HG03066 (cell line): Measurements from ENCODE around the gene KCNC4.

Experiments
- ATAC-seq: cut with Tn5 transposase; IDR thresholded peaks from one replicate; pipeline ENCODE4 v1.9.1; 2021; ENCODE audit warnings: low read depth; ENCODE audit not compliant: unreplicated experiment

Gene KCNC4

DNA sequence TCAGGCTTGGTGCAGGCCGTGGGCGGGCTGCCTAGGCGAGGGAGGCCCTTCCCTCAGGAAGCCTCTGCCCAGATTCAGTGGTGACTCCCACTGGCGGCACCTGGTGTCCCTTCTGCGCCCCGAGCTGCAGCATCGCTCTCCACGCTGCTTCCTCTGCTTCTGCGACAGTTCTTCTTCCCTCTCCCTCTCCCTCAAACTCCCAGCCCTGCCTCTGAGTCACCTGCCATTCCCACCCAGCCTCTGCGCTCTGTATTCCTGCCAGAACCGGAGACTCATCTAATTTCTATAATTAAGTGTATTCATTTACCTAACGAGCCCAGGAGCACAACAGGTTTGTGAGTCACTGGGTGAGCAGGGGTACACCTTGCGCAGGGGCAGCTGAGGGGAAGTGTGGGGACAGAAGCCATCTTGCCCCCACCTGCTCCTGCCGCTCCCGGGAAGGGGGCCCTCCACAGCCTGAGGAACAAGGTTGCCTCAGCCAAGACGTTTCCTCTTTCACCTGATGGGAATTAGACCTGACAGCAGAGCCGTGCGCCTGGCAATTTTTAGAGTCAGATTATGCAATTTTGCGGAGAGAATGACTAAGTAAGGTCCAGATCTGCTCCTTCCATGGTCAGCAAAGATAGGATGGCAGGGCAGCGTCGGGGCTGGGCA, 19.4 kb downstream of the KCNC4 start:
- no peak for ATAC-seq

DNA sequence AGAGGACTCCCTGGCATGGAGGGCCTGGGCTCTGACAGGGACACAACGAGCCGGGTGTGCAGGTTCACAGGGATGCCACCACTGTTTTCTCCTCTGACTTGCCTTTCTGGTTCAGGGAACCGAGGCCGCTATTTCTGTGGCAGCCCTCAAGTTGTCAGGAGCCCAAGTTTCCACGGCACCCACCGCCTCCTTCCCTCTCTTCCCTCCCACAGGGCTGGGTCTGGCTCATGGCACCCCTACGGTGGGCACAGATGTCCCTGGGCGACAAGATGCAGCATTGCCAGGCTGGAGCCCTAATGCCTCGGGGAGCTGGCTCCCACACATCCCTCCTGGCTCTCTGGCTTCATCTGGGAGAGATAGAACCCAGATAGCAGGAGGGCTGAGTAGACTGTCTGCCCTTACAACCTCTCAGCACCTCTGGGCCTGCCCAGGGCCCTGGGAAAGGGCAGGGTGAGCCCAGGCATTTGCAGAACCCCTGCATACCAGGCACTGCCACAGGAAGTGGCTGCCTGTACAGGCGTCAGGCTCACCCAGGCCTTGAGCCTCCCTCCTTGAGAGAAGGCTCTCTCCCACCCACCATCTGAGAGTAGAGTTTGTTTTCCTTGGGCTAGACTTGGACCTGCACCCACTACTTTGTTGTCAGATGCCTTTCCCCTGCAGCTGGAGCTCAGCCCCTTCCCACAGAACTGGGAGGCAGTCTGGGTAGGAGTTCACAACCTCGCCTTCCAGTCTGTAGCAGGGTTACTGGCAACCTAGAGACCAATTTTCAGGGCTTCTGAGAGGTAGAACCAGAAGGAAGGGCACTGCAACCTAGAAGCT, 20.5 kb downstream of the KCNC4 start:
- ATAC-seq = no peak

DNA sequence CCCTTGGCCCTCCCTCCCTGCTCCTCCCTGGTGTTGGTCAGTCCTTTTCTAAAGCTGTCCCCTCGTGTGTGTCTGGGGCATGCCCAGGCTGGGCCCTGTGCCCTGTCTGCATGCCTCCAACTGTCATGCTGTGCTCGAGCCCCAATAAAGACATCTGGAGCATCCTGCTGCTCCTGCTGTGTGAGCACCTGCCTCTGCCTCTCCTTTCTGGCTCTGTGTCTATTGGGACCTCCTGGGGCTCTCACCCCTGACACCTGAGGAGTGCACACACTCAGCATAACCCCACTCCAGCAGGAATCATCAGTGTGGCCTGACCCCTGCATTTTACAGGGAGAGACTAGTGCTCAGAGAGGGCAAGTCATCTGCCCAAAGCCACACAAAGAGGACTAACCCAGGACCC, 23.7 kb downstream of the KCNC4 start:
- no peak for ATAC-seq

DNA sequence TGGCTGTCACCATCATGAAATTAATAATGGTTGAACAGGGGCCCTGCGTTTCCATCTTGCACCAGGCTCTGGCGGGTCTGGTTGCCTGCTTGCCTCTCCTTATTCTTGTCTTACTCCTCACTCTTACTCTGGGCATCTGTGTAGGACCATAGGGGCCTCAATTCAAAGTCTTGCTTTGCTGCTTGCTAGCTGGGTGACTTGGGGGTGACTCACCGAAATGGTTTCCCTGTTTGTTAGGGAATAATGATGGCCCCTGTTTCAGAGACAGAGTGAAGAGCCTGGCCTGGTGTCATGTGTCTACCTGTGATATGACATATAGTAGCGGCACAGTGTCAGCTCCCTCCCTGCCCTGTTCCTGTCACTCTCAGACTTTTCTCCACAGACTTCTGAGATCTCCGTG, 24.6 kb downstream of the KCNC4 start:
- no peak for ATAC-seq

DNA sequence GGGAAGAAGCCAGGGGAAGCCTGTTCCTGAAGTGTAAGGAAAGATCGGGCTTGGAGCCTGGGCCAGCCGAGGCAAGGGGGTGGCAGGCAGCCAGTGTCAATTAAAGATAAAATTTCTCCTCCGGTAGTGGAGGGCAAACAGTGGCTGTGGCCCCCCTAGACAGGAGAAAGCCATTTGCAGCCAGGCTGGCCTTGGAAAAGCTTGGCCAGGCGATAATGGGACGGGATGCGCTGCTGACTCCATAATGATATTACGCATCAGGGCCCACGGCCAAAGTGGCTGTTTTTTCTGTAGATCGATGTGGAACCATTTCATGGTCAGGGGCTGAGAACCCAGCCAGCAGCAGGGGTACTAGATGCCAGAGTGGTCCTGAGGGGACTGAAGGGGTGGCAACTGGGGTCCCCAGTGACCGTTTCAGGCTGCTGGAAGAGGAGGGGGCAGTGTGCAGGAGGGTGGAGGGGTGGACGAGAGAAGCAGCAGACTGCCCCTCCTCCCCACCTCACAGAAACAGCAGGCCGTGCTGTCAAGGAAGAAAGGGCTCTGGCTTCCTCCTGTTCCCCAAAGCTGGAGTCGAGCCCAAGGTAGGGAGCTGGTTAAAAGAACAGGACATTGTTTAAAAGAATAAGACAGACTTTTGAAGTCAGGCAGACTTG, 25.2 kb downstream of the KCNC4 start:
- ATAC-seq = no peak

DNA sequence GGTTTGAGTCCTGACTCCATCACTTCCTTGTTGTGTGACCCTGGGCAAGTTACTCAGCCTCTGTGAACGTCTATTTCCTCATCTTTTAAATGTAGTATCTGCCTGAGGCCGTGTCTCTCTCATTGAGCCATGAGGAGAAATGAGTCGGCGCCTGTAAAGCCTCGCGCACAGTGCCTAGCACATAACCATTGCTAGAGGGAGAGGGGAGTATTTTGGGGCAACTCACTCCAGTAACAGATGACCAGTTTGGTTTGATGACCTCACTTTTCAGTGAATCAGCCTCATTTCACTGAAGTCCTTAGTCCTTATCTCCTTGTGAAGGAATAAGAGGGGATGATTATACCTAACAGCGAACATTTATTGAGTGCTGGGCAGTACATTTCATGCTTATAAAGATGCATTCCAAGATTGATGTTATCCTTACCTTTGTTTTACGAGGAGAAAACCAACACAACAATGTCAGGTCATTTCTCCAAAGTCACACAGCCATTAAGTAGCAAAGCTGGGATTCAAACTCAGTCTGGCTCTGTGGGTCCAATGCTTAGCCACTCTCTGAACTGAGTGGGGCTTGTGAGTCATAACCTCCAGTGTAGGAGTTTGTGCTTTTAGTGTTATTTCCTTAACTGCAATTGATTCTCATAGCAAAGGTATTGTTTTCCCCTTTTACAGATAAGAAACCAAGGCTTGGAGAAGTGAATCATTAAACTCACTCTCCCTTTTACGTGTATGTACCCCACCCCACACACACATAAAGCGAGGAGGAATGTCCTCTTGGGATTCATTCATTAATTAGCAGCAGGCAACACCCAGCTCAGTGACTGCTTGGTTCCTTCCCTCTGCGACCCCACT, 25.9 kb downstream of the KCNC4 start:
- ATAC-seq = no peak

DNA sequence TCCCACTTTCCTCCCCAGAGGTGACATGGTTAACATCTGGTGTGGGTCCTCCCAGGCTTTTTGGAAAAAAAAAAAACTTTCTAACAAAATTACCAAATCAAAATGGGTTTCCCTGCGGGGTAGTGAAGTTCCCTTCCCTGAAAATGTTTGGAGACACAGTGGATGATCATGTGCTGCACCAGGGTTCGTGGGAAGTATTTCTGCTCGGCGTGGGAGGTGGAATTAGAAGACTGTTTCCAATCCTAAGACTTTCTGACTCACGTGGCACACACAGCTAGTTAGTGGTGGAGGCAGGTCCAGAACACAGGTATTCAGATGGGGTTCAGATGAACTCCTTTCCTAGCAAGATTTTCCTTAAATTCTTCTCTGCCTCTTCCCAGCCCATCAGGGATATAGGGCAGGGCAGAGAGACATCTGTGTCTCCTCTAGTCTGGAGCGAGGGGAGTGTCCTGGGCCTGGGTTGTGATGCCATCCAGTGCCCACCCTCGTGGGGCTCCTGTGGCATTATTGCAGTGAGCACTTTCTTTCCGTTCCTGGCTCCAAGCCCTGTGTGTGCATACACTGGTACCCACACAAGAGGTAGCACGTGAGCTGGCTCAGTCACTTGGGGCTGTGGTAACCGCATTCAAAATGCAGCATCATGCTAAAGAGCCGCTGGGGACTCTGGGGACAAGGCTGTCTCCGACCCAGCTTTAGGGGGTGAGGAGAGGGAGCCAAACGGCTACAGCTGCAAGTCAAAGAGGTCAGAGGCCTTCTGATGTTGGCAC, 27.5 kb downstream of the KCNC4 start:
- no peak for ATAC-seq

DNA sequence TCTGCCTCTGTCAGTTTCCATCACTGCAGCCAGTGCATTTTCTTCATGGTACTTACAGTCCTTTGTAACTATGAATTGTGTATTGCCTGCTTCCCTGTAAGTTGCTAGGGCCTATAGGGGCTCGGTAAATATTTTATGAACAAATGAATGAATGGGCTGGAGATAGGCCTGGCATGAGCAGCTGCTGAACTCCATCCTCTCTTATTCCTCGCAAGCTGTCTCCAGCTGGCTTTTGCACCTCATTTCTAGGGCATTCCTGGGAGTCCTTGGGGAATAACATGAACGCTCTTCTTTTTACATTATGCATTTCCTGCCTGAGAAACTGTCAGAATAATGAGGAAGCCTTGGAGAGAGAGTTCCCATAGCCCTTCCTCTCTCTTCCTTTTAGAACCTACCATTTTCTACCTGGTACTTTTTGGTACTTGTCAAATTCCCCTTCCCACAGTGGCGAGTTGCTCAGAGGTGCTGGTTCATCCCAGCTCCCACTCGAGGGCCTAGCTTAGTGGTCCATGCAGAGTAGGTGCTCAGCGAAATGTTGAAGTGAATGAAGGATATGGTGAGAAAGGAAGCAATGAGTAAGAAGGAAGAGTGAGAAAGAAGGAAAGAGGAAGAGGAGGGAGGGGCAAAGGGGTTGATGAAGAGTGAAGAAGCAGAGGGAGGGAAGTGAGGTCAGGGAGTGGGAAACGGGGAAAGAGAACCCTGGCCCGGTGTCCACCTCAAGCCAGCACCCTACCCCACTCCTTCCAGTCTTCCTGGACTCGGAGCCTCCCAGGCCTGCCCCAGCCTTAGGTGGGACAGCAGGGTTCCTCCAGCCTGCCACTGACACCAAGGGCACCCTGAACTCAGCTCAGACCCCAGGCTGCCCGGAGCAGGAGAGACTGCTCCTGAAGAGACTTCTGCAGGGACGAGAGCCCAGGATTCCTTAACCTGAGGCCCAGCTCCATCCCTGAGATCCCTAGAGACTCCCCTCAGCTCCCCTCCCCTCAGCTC, 29.6 kb downstream of the KCNC4 start:
- ATAC-seq = no peak

DNA sequence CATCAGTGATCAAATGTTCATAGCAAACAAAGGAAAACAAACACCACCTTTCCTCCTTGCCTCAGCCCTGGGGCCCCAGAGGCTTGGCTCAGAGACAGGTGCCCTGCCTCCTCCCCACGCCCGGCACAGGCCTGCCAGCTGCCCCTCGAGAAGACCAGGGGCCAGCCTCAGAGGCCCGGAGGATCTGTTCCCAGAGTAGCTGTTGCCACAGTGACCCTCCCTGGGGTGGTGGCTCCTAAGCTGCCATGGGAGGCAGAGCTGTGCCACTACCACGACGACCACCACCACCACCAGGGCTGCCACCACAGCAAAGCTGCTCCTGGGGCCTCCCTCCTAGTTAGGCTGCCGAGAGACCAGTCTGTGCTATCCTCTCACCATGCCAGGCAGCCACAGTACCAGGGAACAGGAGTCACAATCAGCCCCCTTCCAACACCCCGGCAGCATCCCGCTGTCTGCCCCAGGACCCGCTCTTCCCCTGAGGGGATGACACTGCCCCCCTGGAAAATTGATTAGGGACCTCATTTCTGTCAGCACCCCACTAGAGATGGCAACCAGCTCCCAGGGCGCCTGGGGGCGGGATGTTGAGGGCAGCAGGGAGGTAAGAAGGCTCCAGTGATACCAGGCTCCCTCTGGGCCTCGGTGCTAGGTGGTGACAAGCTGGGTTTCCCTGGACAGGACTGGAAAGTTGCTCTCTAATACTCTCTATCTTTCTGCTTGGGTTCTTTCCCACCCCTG, 30.5 kb downstream of the KCNC4 start:
- ATAC-seq = no peak

DNA sequence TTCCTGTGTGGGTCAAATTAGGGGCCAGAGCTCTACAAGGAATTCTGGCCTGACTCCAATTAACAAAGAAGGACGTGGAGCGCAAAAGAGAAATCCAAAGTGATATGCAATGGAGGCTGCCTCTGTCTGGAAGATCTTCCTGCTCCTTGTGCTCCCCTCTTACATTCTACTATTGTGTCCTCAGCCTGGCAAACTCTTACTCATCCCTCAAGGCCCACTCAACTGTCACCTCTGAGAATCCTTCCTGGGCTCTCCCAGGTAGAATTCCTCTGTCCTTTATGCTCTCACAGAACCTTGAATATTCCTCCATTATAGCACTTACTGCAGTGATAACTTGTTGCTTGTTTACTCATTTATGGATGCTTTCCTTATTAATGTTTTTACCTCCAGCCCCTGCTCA, 31.4 kb downstream of the KCNC4 start:
- no peak for ATAC-seq

DNA sequence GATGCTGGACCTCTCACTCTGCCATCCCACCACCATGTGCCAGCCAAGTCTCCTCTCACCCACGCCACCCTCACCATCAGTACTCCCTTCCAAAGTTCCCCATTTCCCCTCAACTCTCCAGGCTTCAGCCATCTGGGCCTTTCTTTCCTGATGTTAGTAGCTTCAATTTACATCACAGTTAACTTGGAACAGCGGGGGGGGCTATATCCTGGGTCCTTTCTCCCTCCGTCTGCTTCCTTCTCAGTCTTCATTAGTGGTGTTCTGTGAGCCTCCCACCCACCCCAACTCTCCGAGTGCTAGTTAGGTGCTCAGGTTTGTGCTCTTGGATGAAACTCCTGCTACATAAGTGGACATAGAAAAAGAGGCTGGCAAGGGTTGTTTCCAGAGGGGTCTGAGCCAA, 31.9 kb downstream of the KCNC4 start:
- no peak for ATAC-seq

DNA sequence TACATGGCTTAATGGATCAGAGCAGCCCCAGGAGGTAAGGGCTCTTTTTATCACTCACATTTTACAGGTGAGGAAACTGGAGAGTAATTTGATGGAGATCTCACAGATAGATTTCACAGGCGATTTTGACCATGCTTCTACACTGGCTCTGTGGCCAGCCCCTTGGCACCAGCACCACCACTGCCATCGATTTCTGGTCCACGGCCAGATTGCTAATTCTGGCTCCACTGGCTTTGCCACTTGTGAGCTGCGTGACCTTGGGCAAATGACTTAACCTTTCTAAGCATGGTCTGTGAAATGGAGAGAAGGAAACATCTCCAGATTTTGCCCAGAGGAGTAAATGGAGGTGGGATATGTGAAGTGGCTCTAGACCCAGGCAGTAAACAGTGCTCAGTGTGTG, 32.6 kb downstream of the KCNC4 start:
- no peak for ATAC-seq

DNA sequence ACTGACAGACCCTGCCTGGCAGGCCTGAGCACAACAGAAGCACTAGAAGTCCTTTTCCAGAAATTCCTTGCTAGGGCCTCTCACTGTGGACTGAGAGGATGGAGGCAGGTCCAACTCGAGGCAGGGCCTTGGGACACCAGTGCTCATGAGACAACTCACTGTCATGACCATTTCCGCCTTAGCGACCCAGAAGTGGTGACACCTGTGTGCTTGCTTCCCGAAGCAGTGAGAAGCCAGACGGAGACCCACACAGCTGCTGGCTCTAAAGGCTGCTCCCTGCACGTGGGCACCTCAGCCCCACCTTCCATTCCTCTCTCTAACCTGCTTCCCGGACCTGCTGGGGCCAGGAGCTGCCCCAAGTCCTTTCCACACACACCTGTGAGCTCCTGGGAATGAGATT, 33.0 kb downstream of the KCNC4 start:
- no peak for ATAC-seq

DNA sequence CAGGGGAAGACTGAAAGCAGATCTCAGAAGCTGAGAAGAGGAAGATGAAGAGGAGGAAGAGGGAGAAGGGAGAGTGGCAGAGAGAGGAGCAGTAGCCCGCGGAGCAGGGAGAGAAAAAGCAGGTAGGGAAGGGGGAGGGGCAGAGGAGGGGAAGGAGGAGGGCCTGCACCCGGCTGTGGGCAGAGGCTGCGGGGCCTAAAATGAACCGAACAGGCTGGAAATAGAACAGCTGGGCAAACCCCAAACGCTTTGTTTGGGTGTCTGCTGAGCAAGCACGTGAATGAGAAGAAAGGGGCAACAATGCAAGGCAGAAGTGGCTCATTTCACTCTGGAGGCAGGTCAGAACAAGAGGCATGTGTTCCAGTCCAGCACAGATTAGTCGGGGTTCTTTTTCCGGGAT, 33.5 kb downstream of the KCNC4 start:
- ATAC-seq = no peak

DNA sequence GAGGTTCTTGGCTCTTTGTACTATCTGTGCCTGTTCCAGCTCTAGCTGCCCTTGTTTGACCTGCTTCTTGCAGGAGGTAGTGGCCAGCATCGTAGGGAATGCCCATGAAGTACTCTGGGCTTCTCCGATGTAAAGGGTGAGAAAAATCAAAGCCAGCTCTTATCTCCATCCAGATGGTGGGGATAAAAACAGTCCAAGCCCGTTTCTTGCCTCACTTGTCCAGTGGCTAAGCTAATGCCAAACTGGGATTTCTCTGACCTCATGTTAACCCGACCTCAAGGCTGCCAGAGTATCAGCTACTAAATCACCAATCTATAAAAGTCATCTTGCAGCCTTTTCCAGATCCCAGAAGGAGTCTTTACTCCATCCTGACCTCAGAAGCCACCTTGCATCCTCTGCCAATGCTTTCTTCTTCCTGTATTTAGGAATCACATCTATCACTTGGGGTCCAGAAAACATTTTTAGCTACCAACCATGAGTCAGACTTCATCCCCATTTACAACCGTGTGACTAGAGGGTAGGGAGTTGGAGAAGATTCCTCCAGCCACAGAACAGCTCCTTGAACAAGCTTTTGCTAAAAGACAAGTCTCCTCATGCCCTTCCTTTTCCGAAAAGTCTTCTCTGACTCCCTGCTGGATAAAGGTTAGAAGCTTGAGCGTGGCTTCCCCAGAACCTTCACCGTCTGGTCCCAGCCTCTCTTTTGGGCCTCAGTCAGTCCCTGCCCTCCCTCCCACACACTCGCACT, 35.9 kb downstream of the KCNC4 start:
- ATAC-seq = no peak

DNA sequence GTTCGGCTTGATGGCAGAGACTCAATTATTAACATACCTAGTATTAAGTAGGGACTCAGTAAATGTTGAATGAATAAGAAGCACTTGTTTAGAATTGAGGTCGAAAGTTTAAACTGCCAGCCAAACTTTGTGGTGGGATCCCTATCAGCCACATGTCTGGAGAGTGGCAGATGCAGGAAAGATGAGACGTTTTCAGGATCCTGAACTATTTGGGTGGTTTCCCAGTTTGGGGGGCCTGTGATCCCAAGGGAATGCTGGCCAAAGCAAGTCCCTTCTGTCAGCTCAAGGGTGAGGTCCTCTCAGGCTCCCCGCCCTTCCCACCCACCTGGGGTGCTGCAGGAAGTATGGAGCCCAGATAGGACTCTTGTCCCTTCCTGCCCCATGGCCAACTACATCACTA, 38.6 kb downstream of the KCNC4 start:
- ATAC-seq = no peak

DNA sequence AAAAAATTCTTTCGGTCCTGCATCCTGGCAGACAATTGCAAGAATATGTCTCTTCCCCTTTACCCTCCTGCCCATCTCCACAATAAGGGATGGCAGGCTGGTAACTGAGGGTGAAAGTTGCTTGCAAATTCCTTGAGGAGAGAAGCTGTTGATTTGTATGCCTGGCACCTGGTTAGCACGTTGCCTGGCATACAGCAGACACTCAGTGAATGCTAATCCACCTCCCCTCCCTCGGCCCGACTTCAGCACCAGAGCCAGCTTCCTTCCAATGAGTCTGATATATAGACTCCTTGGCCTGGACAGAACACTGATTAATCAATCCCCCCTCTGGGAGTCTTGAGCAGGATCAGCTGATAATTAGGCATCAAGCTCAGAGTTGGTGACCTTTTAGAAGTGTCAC, 39.1 kb downstream of the KCNC4 start:
- ATAC-seq = no peak

DNA sequence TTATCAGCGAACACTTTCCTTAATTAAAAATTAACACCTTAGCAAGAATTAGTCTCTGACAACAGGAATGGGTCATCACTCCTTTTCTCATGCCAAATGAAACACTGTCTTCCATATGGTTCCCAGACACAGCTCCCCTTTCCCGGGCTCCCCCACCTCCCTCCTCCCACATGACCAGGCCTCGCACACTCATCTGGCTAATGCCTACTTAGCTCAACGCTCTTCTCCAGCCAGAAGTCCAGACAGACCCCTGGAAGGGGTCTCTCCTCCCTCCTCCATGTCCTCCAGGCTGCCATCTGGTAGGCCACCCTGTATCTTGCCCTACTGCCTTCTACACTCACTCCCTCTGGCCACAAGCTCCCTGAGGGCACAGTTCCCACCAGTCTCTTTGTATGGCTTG, 39.9 kb downstream of the KCNC4 start:
- no peak for ATAC-seq
